ENCODE measurements around the gene GLCE.

Gene GLCE

DNA sequence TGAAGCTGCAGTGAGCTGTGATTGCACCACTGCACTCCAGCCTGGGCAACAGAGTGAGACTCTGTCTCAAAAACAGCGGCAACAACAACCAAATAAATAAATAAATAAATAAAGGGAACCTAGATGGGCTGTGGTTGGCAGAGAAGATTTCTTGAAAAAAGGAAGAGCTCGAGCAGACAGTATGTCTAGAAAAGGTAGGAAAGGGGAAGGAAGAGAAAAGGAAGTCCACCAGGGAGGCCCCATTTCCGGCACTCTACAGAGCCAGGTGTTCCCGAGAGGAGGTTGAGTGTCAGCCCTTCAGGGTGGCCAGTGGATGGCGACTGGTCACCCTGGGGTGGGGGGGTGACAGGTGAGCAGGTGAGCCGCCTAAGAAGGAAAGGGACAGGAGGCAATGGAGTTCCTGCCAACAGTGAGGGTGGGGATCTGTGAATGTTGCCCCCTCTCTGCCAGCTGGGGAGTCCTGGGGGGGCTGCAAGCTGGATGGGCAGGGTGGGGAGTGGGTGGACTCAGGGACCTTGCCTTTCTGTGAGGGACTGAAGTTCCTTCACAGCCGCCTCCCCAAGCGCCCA is 153.1 kb downstream of the GLCE start:
- Mint-ChIP-seq H3K36me3 (ENCODE audit: low read depth) (no peaks in the 10 kb centered on the region), H3K27ac (no peak overlapping the region), H3K4me3 (no peak overlapping the region), H3K9me3 (no peaks in the 10 kb centered on the region), H3K4me1 (peaks cover 19% of the 10 kb centered on the region), H3K27me3 (ENCODE audit: low read depth, poor library complexity) (peaks cover 7% of the 10 kb centered on the region)
- DNase-seq = no peak
- TF ChIP-seq, protein P1, sequence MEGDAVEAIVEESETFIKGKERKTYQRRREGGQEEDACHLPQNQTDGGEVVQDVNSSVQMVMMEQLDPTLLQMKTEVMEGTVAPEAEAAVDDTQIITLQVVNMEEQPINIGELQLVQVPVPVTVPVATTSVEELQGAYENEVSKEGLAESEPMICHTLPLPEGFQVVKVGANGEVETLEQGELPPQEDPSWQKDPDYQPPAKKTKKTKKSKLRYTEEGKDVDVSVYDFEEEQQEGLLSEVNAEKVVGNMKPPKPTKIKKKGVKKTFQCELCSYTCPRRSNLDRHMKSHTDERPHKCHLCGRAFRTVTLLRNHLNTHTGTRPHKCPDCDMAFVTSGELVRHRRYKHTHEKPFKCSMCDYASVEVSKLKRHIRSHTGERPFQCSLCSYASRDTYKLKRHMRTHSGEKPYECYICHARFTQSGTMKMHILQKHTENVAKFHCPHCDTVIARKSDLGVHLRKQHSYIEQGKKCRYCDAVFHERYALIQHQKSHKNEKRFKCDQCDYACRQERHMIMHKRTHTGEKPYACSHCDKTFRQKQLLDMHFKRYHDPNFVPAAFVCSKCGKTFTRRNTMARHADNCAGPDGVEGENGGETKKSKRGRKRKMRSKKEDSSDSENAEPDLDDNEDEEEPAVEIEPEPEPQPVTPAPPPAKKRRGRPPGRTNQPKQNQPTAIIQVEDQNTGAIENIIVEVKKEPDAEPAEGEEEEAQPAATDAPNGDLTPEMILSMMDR (IDR thresholded peaks at IDR 0.05) = no peak

DNA sequence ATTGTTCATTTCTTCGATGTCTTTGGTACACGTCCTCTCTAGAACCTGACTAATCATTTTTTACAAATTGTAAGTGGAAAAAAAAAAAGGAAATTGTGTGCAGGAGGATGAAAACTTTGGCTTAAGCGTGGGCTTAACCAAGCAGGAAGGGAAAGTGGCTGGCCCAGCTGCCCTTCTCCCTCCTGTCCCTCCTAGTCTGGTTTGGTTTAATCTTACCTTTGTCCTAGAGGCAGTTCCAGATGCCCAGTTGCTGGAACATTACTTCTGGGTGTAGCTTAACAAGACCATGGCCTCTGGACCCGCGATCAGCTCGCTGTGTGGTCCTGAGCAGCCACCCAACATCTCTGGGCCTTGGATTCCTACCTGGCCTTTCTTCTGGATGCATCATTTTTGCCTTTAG is 153.7 kb downstream of the GLCE start:
- no peak for DNase-seq
- TF ChIP-seq, protein P1 (IDR thresholded peaks at IDR 0.05) = no peak

DNA sequence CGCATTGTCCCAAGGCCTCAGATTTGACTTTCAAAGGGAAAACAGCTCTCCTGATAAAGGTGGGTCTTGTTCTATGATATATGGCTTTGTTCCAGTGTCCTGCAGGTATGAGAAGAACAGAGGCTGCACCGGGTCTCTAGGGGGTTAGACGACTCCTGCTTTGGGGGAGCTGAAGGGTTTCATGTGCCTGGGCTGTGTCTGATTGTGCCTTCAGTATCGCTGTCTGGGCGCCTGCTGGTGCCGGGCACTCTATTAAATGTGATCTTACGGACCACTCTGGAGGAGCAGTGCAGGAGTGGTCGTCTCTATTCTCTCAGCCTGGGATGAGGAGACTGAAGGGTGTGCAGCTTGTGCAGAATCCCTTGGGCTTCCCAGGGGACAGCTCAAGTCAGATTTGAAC is 154.3 kb downstream of the GLCE start:
- TF ChIP-seq, protein P1 (IDR thresholded peaks at IDR 0.05) = no peak
- Mint-ChIP-seq H3K27me3 (ENCODE audit: low read depth, poor library complexity) (peaks cover 7% of the 10 kb centered on the region), H3K4me3 (no peak overlapping the region), H3K4me1 (peaks cover 19% of the 10 kb centered on the region), H3K9me3 (no peaks in the 10 kb centered on the region), H3K27ac (no peak overlapping the region), H3K36me3 (ENCODE audit: low read depth) (no peaks in the 10 kb centered on the region)
- DNase-seq = no peak

More for the DNA sequence above, 153.7 kb downstream of the GLCE start:
- Mint-ChIP-seq H3K27me3 (ENCODE audit: low read depth, poor library complexity) (peaks cover 7% of the 10 kb centered on the region), H3K36me3 (ENCODE audit: low read depth) (no peaks in the 10 kb centered on the region), H3K4me3 (no peak overlapping the region), H3K4me1 (peaks cover 19% of the 10 kb centered on the region), H3K27ac (no peak overlapping the region), H3K9me3 (no peaks in the 10 kb centered on the region)

DNA sequence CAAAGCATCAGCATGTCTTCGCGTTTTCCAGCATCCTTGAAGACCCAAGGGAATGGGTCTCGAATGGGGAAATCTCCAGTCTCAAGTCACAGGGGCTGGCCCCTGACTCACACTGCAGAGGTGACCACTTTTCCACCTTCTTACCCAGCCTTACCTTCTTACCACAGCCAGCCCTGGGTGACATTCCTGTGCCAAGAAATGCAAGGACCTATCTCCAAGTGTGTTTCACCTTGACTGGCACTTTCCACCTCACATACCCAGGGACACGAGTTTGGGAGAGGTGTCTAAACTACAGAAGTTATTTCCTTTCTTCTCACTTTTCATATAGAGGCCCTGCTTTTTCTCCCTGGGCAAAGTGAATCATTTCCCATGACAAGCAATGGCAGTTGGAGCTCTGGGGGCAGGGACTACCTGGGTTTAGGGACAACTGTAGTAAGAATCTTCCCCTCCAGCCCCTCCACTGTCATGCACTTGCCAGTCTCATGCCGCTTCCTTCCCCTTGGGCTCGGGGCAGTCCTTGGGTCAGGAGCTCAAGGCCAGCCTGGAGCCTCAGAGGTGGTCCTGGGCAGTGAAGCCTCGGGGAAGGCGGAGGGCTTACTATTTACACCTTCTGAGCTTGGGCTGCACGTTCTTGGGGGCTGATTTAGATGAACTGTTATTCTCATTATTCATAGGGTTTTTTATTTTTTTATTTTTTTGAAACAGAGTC is 155.1 kb downstream of the GLCE start:
- H3K4me3 Mint-ChIP-seq = no peak overlapping the region
- no peaks in the 10 kb centered on the region for H3K9me3 Mint-ChIP-seq
- TF ChIP-seq, protein P1 (IDR thresholded peaks at IDR 0.05) = no peak
- DNase-seq = no peak
- no peaks in the 10 kb centered on the region for H3K36me3 Mint-ChIP-seq (ENCODE audit: low read depth)
- H3K27me3 Mint-ChIP-seq (ENCODE audit: low read depth, poor library complexity) = peaks cover 7% of the 10 kb centered on the region
- peaks cover 19% of the 10 kb centered on the region for H3K4me1 Mint-ChIP-seq
- H3K27ac Mint-ChIP-seq = no peak overlapping the region

DNA sequence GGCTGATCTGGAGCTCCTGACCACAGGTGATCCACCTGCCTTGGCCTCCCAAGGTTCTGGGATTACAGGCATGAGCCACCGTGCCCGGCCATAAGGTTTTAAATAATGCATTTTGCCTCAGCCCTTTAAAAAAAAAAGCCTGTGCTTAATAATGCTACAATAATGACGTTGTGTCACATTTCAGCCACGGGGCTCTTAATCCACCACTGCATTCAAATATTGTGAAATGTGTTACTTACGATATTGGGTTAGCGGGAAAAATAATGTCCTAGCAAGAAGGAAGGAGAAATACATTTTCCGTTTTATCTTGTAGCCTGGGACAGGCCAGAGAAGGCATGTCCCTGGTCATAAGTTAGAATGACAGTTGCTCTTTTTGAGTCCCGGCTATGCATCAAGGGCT is 155.9 kb downstream of the GLCE start:
- Mint-ChIP-seq H3K27me3 (ENCODE audit: low read depth, poor library complexity) (peaks cover 7% of the 10 kb centered on the region), H3K9me3 (no peaks in the 10 kb centered on the region), H3K4me1 (peaks cover 15% of the 10 kb centered on the region), H3K4me3 (no peak overlapping the region), H3K36me3 (ENCODE audit: low read depth) (no peaks in the 10 kb centered on the region), H3K27ac (no peak overlapping the region)
- DNase-seq = no peak
- TF ChIP-seq, protein P1 (IDR thresholded peaks at IDR 0.05) = no peak

DNA sequence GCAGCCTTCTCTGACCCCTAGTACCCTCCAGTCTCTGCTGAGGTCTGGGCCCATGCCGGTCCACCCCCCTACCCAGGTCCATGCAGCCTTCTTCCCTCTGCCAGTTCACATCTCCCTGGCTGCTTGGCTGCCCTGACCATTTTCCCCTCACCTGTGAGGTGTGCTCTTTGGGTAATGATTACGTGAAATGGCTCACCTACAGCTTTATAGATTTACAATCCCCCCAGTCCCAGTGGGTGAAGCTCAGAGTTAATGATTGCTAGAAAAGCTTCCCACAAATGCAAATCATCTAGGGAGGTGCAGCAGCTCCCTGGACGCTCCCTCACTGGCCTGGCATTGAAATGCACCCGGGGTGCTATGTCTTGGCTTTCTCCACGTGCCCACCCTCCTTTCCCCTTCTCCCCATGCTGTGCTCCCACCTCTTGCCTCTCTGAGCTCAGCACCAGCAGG is 157.0 kb downstream of the GLCE start:
- Mint-ChIP-seq H3K36me3 (ENCODE audit: low read depth) (no peaks in the 10 kb centered on the region), H3K4me3 (no peak overlapping the region), H3K4me1 (peaks cover 6% of the 10 kb centered on the region), H3K9me3 (no peaks in the 10 kb centered on the region), H3K27ac (peak overlapping the region; percentile 83), H3K27me3 (ENCODE audit: low read depth, poor library complexity) (peaks cover 7% of the 10 kb centered on the region)
- no peak for DNase-seq
- TF ChIP-seq, protein P1 (IDR thresholded peaks at IDR 0.05) = no peak
